NB4 (cell line): Measurements from ENCODE around the gene MDGA2.

Experiments used
- DNase-seq: peaks from one replicate; pipeline ENCODE4 v3.0.0; 2010; ENCODE audit warnings: low read depth
- H3K4me3 ChIP-seq: one replicate; pipeline ENCODE4 v1.5.1; 2011; ENCODE audit warnings: mild to moderate bottlenecking, low read depth, low read length, moderate library complexity
- MYC ChIP-seq: IDR thresholded peaks from 2 replicates; pipeline ENCODE4 v1.6.1; 2011; ENCODE audit warnings: low read depth, low read length
- POLR2A ChIP-seq: IDR thresholded peaks from 2 replicates; pipeline ENCODE4 v1.6.1; 2011; ENCODE audit warnings: mild to moderate bottlenecking; ENCODE audit not compliant: insufficient read length; ENCODE audit errors: extremely low read depth
- TF ChIP-seq, protein P1 (sequence below): IDR thresholded peaks from one replicate; pipeline ENCODE4 v1.5.1; 2012; ENCODE audit warnings: low read depth, low read length
- TF ChIP-seq, protein P2 (sequence below): IDR thresholded peaks from 2 replicates; pipeline ENCODE4 v1.6.1; 2011; ENCODE audit warnings: low read depth, low read length

Gene MDGA2

DNA sequence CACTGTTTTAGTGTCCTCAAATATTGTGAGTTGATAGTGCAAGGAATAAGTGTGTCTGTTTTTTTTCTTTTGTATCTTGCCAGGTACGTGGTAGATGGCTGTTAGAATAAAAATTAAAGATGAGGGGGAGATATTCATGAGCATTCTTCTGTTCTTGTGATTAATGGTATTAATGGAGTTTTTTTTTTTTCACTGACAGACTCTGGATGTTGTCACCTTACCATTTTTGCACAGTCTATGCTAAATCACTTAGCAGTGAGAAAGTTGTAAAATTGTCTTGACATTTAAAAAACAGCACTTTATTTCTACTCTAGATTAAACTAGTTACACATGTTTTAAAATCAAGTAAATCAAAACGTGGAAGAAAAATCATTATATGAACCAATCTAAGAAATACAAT is 204.3 kb downstream of the MDGA2 start:
- no peak for DNase-seq
- no peak overlapping the region for H3K4me3 ChIP-seq
- TF ChIP-seq, protein P1, sequence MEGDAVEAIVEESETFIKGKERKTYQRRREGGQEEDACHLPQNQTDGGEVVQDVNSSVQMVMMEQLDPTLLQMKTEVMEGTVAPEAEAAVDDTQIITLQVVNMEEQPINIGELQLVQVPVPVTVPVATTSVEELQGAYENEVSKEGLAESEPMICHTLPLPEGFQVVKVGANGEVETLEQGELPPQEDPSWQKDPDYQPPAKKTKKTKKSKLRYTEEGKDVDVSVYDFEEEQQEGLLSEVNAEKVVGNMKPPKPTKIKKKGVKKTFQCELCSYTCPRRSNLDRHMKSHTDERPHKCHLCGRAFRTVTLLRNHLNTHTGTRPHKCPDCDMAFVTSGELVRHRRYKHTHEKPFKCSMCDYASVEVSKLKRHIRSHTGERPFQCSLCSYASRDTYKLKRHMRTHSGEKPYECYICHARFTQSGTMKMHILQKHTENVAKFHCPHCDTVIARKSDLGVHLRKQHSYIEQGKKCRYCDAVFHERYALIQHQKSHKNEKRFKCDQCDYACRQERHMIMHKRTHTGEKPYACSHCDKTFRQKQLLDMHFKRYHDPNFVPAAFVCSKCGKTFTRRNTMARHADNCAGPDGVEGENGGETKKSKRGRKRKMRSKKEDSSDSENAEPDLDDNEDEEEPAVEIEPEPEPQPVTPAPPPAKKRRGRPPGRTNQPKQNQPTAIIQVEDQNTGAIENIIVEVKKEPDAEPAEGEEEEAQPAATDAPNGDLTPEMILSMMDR: no peak
- TF ChIP-seq, protein P2, sequence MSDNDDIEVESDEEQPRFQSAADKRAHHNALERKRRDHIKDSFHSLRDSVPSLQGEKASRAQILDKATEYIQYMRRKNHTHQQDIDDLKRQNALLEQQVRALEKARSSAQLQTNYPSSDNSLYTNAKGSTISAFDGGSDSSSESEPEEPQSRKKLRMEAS: no peak
- TF ChIP-seq MYC (no peak), POLR2A (no peak)

DNA sequence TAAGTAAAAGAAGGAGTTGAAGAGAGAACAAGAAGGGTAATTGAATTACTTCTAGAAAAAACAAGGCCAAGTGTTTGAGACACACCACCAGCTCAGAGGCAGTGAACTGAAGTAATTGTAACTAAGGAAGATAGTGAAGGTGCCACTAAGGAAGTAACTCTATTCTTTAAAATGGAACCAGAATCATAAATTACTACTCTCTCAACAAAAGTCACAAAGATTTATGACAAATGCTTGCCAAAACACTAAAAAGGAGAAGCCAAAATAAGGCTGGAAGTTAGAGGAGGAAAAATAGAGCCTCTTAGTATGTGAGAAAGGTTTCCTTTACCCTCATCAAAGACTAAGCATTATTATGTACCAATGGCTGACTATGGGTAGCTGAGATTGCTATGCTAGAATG is 208.5 kb downstream of the MDGA2 start:
- DNase-seq: no peak
- TF ChIP-seq, protein P1: no peak
- TF ChIP-seq POLR2A: no peak
- no peak overlapping the region for H3K4me3 ChIP-seq

DNA sequence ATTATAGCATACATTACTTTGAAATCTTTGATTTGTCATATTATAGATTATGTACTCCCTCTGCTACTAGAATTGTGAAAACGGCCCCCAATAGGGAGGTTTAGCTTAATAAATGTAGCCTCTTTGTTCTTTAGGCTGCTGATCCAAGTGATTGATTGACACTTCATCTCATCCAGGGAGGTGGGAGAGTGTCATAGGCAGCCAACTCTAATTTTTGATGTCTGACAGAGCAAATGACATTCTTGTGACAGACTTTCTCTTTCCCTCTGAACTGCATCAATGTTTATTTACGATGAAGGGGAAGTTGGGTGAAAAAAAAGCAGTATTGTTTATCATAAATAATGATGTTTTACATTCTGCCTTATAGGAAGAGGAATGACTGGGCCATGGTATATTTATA is 221.4 kb downstream of the MDGA2 start:
- TF ChIP-seq, protein P1: no peak
- TF ChIP-seq POLR2A (no peak), MYC (no peak)
- TF ChIP-seq, protein P2: no peak
- no peak for DNase-seq
- no peak overlapping the region for H3K4me3 ChIP-seq

DNA sequence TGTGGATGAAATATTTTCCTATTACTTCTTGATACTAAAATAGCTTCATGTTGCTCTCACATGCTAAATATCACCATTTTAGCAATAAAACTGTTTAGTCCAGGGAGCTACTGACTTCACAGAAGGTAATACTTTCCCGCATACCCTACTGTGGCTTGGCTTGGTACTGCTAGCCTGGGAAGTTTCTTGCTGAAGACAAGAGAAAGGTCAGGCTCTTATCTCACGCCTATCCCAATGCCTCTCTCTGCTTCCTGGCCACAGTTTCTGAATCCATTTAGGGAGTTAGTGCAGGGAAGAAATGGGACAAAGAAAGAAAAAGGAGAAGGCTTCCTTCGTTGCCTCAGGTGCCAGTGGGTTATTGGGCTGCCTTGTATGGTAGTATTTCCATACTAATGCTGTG is 228.3 kb downstream of the MDGA2 start:
- TF ChIP-seq MYC: no peak
- TF ChIP-seq, protein P1: no peak
- no peak for TF ChIP-seq POLR2A
- TF ChIP-seq, protein P2: no peak
- no peak overlapping the region for H3K4me3 ChIP-seq
- no peak for DNase-seq

DNA sequence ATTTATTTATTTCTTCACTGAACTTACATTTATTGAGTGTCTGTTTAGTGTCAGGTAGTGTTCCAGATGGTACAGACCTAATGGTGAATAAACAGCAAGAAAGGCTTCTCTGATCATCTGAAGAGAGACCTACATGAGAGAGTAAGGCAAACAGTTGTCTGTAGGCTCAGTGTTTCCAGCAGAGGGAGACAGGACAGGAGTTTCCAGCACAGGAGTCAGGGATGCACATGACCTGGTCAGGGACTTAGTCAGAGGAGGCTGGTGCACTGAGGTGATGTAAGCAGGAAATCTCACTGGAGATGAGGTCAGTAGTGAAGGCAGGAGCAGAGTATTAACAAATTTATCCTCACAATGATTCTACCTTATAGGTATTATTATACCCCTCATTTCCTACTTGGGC is 233.2 kb downstream of the MDGA2 start:
- peak; percentile 6 for DNase-seq
- TF ChIP-seq MYC: no peak
- H3K4me3 ChIP-seq: no peak overlapping the region

DNA sequence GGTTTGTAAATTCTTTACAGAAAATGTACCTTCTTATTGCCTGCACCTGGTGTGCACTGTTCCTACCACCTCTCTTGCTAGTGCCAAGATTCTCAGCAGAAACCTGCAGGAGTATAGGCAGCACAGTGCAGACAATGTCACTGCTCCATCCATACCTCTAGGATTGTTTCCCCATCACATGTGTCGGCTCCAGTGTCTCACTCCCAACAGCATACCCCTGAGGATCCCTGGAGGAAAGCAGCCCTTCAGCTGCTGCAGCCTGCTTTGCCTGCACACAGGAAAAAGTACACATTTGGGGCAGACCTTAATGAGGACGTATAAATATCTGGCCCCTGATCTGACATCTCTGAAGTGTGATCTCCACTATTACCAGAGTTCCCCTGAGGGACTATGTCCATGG is 235.5 kb downstream of the MDGA2 start:
- no peak overlapping the region for H3K4me3 ChIP-seq
- DNase-seq: no peak
- no peak for TF ChIP-seq POLR2A
- TF ChIP-seq, protein P1: no peak
- TF ChIP-seq MYC: no peak
- TF ChIP-seq, protein P2: no peak
